Measurements from ENCODE around the gene GPT2.

DNA sequence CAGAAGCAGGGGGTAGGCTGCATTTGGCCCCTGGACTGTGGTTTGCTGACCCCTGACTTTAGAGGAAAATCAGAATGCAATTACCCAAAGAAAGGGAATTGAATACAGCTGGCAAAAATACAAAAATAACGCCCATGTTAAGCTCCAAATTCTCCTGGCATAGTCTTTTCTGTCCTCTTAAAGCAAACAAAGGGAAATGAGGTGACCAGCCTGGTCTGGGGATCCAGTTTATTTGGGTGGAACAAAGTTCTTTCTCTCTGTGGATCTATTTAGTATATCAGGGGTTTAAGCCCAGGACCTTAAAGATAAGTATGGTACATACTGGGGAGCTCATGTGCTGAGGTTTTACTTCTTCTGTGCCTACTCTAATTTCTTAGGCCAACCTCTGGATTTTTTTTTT is 65.8 kb downstream of the GPT2 start:
- TF ChIP-seq, protein P1, sequence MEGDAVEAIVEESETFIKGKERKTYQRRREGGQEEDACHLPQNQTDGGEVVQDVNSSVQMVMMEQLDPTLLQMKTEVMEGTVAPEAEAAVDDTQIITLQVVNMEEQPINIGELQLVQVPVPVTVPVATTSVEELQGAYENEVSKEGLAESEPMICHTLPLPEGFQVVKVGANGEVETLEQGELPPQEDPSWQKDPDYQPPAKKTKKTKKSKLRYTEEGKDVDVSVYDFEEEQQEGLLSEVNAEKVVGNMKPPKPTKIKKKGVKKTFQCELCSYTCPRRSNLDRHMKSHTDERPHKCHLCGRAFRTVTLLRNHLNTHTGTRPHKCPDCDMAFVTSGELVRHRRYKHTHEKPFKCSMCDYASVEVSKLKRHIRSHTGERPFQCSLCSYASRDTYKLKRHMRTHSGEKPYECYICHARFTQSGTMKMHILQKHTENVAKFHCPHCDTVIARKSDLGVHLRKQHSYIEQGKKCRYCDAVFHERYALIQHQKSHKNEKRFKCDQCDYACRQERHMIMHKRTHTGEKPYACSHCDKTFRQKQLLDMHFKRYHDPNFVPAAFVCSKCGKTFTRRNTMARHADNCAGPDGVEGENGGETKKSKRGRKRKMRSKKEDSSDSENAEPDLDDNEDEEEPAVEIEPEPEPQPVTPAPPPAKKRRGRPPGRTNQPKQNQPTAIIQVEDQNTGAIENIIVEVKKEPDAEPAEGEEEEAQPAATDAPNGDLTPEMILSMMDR (IDR thresholded peaks at IDR 0.05; ENCODE audit: low read depth, low read length, poor library complexity, severe bottlenecking) = no peak
- TF ChIP-seq EZH2phosphoT487 (IDR thresholded peaks at IDR 0.05; ENCODE audit: borderline replicate concordance, low read length) = no peak

Measured in DOHH2 (cell line).